SK-N-SH treated with all-trans-retinoic acid at 6 μM for 48 hours (cell line): ENCODE measurements around the gene SYVN1.

Experiments used
- ISL1 ChIP-seq: fragments of 250-450 bp; sonication (Bioruptor Pico); IDR thresholded peaks from 2 replicates; pipeline ENCODE4 v2.1.2; 2022; ENCODE audit warnings: mild to moderate bottlenecking, moderate library complexity
- OSR1 ChIP-seq: fragments of 250-450 bp; sonication (Bioruptor Pico); IDR thresholded peaks from 2 replicates; pipeline ENCODE4 v1.8.0; 2022; ENCODE audit warnings: moderate library complexity, mild to moderate bottlenecking, inconsistent platforms
- PPARA ChIP-seq: fragments of 250-450 bp; sonication (Bioruptor Pico); IDR thresholded peaks from 2 replicates; pipeline ENCODE4 v1.5.0; 2020; ENCODE audit warnings: mild to moderate bottlenecking, borderline replicate concordance
- SNAI2 ChIP-seq: fragments of 250-450 bp; sonication (Bioruptor Pico); IDR thresholded peaks from 2 replicates; pipeline ENCODE4 v1.5.0; 2020; ENCODE audit warnings: mild to moderate bottlenecking, moderate library complexity
- ZC3H10 ChIP-seq: fragments of 250-450 bp; sonication (Bioruptor Pico); IDR thresholded peaks from 2 replicates; pipeline ENCODE4 v1.5.1; 2021; ENCODE audit warnings: mild to moderate bottlenecking, moderate library complexity
- ZFP3 ChIP-seq: fragments of 250-450 bp; sonication (Bioruptor Pico); IDR thresholded peaks from 2 replicates; pipeline ENCODE4 v1.5.0; 2020; ENCODE audit warnings: mild to moderate bottlenecking, moderate library complexity
- ZNF565 ChIP-seq: fragments of 450-650 bp; formaldehyde crosslinking; conservative IDR thresholded peaks from 2 replicates; pipeline ENCODE4 v1.5.0; 2020; ENCODE audit warnings: low read depth, mild to moderate bottlenecking, moderate library complexity
- TF ChIP-seq, protein P1 (sequence below): fragments of 250-450 bp; sonication (Bioruptor Pico); IDR thresholded peaks from 2 replicates; pipeline ENCODE4 v1.8.0; 2020; ENCODE audit warnings: mild to moderate bottlenecking, moderate library complexity, borderline replicate concordance
- TF ChIP-seq, protein P2 (sequence below): fragments of 250-450 bp; sonication (Bioruptor Pico); IDR thresholded peaks from 2 replicates; pipeline ENCODE4 v1.5.1; 2020; ENCODE audit warnings: low read depth, mild to moderate bottlenecking, moderate library complexity

DNA sequence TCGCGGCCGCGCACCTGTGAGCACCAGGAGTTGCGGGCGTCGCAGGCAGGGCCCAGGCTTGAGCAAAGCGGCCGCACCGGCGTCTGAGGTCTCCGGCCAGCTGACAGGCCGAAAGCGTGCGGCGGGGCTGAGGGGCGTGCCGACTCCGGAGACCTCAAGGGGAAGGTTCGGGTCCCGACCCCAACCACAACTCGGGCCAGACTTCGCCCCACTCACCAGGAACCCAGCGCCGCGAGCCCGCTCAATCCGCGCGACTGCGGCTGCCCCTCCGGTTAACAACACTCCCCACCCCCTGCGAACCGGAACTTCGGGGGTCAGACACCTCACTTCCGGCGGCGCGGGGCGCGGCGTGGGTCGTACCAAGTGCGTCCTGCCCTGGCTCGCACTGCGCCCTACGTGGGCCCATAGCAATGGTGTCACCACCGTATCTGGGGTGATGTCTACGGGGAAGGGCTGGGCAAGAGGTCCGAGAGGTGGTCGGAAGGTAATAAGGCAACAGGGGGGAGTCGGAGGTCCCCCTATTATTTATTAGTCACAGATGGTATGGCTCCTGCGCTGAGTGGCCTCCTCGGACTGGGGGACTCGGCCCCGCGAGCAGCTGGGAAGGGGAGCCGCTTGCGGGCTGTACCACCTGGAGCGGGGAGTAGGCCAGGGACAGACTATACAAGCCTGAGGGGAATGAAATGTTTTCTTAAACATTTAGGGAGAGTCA, at the start of gene SYVN1:
- TF ChIP-seq, protein P1, sequence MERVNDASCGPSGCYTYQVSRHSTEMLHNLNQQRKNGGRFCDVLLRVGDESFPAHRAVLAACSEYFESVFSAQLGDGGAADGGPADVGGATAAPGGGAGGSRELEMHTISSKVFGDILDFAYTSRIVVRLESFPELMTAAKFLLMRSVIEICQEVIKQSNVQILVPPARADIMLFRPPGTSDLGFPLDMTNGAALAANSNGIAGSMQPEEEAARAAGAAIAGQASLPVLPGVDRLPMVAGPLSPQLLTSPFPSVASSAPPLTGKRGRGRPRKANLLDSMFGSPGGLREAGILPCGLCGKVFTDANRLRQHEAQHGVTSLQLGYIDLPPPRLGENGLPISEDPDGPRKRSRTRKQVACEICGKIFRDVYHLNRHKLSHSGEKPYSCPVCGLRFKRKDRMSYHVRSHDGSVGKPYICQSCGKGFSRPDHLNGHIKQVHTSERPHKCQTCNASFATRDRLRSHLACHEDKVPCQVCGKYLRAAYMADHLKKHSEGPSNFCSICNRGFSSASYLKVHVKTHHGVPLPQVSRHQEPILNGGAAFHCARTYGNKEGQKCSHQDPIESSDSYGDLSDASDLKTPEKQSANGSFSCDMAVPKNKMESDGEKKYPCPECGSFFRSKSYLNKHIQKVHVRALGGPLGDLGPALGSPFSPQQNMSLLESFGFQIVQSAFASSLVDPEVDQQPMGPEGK (CRISPR knock-in tag), result peak; percentile 75; the same call in 1 of the 2 replicates
- TF ChIP-seq PPARA (no peak), ZFP3 (CRISPR knock-in tag) (no peak), SNAI2 (CRISPR knock-in tag) (no peak), ZNF565 (CRISPR knock-in tag) (no peak), OSR1 (CRISPR knock-in tag) (no peak), ISL1 (CRISPR knock-in tag) (no peak), ZC3H10 (CRISPR knock-in tag) (no peak)
- TF ChIP-seq, protein P2, sequence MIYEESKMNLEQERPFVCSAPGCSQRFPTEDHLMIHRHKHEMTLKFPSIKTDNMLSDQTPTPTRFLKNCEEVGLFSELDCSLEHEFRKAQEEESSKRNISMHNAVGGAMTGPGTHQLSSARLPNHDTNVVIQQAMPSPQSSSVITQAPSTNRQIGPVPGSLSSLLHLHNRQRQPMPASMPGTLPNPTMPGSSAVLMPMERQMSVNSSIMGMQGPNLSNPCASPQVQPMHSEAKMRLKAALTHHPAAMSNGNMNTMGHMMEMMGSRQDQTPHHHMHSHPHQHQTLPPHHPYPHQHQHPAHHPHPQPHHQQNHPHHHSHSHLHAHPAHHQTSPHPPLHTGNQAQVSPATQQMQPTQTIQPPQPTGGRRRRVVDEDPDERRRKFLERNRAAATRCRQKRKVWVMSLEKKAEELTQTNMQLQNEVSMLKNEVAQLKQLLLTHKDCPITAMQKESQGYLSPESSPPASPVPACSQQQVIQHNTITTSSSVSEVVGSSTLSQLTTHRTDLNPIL, result no peak
